ENCODE results near the gene MATN1. TPM values are rescaled to one million over a fixed set of nuclear protein-coding genes. Genes with fewer than 3 reads are reported as not detected.

Gene MATN1
- total and polyA plus RNA-seq, 2 of the 4 experiments (the other 2 are of a cell fraction): 0.27 TPM; not detected in 1

DNA sequence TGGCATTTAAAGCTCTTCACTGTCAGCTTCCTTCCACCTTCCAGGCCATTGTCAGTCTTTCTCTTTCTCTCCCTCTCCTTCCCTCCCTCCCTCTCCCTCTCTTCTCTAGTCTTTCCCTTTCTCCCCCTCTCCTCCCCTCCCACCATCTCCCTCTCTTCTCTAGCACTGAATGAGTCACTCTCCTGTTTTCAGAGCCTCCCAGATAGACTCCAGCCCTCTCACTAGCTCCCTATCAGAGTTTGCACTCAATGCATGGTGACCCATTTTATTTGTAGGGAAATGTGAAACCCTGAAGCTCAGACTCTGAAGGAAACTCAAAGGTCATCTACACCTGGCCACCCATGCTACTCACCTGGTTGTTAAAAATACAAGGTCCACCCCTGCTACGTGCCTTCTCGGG, 4.4 kb upstream of the MATN1 start:
- Histone ChIP-seq H3K9me1 (ENCODE audit: insufficient read depth, low read length) (0 out of 2 replicates have a peak, but pooled peaks cover 2% of the 10 kb centered on the region), H3K4me2 (ENCODE audit: low read depth, low read length) (no peak overlapping the region), H3K9me3 (ENCODE audit: control insufficient read depth, insufficient read depth, low read length) (no peaks in the 10 kb centered on the region), H3K14ac (replicated peaks; ENCODE audit: low read depth, low read length) (no peak overlapping the region), H4K91ac (ENCODE audit: insufficient read depth, low read depth, low read length) (no peak overlapping the region), H3K27ac (ENCODE audit: insufficient read depth, low read length) (no peak overlapping the region), H2BK15ac (ENCODE audit: low read depth, low read length) (no peak overlapping the region), H3K4me3 (ENCODE audit: insufficient read depth, low read depth, low read length) (no peak overlapping the region), H4K5ac (ENCODE audit: low read depth, low read length) (no peak overlapping the region), H4K8ac (ENCODE audit: low read depth in 2 of 2, low read length in 2 of 2) (no peak overlapping the region), H2AK9ac (replicated peaks; ENCODE audit: low read depth, low read length, poor library complexity) (no peak overlapping the region), H3K23ac (ENCODE audit: low read depth, low read length) (no peak overlapping the region), H3K4ac (ENCODE audit: low read depth, low read length) (no peak overlapping the region), H3K36me3 (ENCODE audit: control insufficient read depth, insufficient read depth, low read length) (no peaks in the 10 kb centered on the region), H3K79me1 (ENCODE audit: low read depth in 1 of 2, low read length in 2 of 2) (no peaks in the 10 kb centered on the region), H4K20me1 (ENCODE audit: insufficient read depth, low read length) (no peaks in the 10 kb centered on the region), H2AK5ac (ENCODE audit: low read depth, low read length) (peak overlapping the region; percentile 40; the same call in 1 of the 2 replicates), H3K18ac (ENCODE audit: low read depth, low read length) (no peak overlapping the region), H3K4me1 (ENCODE audit: control insufficient read depth, insufficient read depth, low read length) (peaks cover 10% of the 10 kb centered on the region; the same call in 1 of the 2 replicates), H3K9ac (ENCODE audit: low read depth, low read length) (no peak overlapping the region), H2BK20ac (ENCODE audit: low read depth, low read length) (no peak overlapping the region), H3K56ac (ENCODE audit: extremely low read depth, insufficient read depth, low read length) (no peak overlapping the region), H3K27me3 (ENCODE audit: control insufficient read depth, insufficient read depth, low read length) (peaks cover 7% of the 10 kb centered on the region; the same call in 1 of the 2 replicates), H2BK5ac (ENCODE audit: low read depth, low read length, poor library complexity, severe bottlenecking) (no peak overlapping the region), H2AFZ (replicated peaks; ENCODE audit: low read length, poor library complexity) (peak overlapping the region; percentile 4), H2BK120ac (ENCODE audit: low read depth, low read length) (no peak overlapping the region)
- peak; percentile 66 for DNase-seq
- BruUV-seq (replicated peaks): no TSS peak
- intact Hi-C loops (cut with micrococcal nuclease): loop anchor here (2.0 kb wide), 1 partner anchor 51 kb away; no protein-coding TSS in a partner anchor
- ChIA-PET CTCF (interaction anchor here (0.7 to 4.6 kb wide), 5 partner anchors 8 to 73 kb away, joined by 3 to 30 read pairs (median 4); no protein-coding TSS in a partner anchor), POLR2A (ENCODE audit: unreplicated experiment) (interaction anchor here (0.6 kb wide), 1 partner anchor 1132 kb away, joined by 3 read pairs; no protein-coding TSS in a partner anchor)
- dilution Hi-C loops (cut with HindIII; ENCODE audit: low sequenced_read_pairs, unreplicated experiment): no loop called here
- TF ChIP-seq, protein P1, sequence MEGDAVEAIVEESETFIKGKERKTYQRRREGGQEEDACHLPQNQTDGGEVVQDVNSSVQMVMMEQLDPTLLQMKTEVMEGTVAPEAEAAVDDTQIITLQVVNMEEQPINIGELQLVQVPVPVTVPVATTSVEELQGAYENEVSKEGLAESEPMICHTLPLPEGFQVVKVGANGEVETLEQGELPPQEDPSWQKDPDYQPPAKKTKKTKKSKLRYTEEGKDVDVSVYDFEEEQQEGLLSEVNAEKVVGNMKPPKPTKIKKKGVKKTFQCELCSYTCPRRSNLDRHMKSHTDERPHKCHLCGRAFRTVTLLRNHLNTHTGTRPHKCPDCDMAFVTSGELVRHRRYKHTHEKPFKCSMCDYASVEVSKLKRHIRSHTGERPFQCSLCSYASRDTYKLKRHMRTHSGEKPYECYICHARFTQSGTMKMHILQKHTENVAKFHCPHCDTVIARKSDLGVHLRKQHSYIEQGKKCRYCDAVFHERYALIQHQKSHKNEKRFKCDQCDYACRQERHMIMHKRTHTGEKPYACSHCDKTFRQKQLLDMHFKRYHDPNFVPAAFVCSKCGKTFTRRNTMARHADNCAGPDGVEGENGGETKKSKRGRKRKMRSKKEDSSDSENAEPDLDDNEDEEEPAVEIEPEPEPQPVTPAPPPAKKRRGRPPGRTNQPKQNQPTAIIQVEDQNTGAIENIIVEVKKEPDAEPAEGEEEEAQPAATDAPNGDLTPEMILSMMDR (conservative IDR thresholded peaks at IDR 0.05; ENCODE audit: low read depth, low read length): no peak
- TF ChIP-seq MXI1 (IDR thresholded peaks at IDR 0.05; ENCODE audit: borderline replicate concordance, low read depth, low read length): no peak
- TF ChIP-seq RAD21 (IDR thresholded peaks at IDR 0.05; ENCODE audit: low read length): no peak
- TF ChIP-seq SMC3 (IDR thresholded peaks at IDR 0.05; ENCODE audit: low read depth, low read length): no peak
- TF ChIP-seq, protein P2, sequence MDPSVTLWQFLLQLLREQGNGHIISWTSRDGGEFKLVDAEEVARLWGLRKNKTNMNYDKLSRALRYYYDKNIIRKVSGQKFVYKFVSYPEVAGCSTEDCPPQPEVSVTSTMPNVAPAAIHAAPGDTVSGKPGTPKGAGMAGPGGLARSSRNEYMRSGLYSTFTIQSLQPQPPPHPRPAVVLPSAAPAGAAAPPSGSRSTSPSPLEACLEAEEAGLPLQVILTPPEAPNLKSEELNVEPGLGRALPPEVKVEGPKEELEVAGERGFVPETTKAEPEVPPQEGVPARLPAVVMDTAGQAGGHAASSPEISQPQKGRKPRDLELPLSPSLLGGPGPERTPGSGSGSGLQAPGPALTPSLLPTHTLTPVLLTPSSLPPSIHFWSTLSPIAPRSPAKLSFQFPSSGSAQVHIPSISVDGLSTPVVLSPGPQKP (IDR thresholded peaks at IDR 0.05; ENCODE audit: borderline replicate concordance, low read depth, low read length): no peak
- TF ChIP-seq FOS (IDR thresholded peaks at IDR 0.05; ENCODE audit: low read depth, low read length): 0 out of 2 replicates have a peak, but pooled peaks have one; percentile 34
- TF ChIP-seq, protein P3, sequence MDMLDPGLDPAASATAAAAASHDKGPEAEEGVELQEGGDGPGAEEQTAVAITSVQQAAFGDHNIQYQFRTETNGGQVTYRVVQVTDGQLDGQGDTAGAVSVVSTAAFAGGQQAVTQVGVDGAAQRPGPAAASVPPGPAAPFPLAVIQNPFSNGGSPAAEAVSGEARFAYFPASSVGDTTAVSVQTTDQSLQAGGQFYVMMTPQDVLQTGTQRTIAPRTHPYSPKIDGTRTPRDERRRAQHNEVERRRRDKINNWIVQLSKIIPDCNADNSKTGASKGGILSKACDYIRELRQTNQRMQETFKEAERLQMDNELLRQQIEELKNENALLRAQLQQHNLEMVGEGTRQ (IDR thresholded peaks at IDR 0.05; ENCODE audit: low read depth, low read length): no peak
- TF ChIP-seq RFX5 (IDR thresholded peaks at IDR 0.05; ENCODE audit: low read depth, low read length): no peak
- no peak for TF ChIP-seq CHD1 (IDR thresholded peaks at IDR 0.05; ENCODE audit: low read depth, low read length)
- no peak for TF ChIP-seq CEBPB (IDR thresholded peaks at IDR 0.05; ENCODE audit: low read depth, low read length)
- no peak for TF ChIP-seq RCOR1 (IDR thresholded peaks at IDR 0.05; ENCODE audit: insufficient replicate concordance, low read length)
- no peak for TF ChIP-seq MAFK (IDR thresholded peaks at IDR 0.05; ENCODE audit: low read depth, low read length)
- TF ChIP-seq MAZ (IDR thresholded peaks at IDR 0.05; ENCODE audit: borderline replicate concordance, low read depth, low read length): peak; percentile 78; the same call in 1 of the 2 replicates
- no peak for TF ChIP-seq POLR2A (IDR thresholded peaks at IDR 0.05; ENCODE audit: low read depth, low read length)
- no peak for TF ChIP-seq NFE2L2 (IDR thresholded peaks at IDR 0.05; ENCODE audit: low read depth, low read length)
- in situ Hi-C loops (cut with MboI; ENCODE audit: low sequenced_read_pairs): loop anchor here (5.0 kb wide), 1 partner anchor 184 kb away; no protein-coding TSS in a partner anchor
- no CpG with 5 or more reads among the region's 2 CpGs for WGBS, 2 experiments (ENCODE audit: extremely low coverage in 2 of 2, insufficient read length in 1 of 2)
- ATAC-seq (ENCODE audit: low read depth): peak; percentile 94

Measured in IMR-90 (cell line).